HG03196 (cell line): ENCODE data around the gene DNAH3.
"Not testable (repeated sequence)": the region's sequence is repeated elsewhere in the genome, so short reads cannot be mapped to it uniquely, and the experiment has no call there.

Experiments
- ATAC-seq: cut with Tn5 transposase; IDR thresholded peaks from one replicate; pipeline ENCODE4 v1.9.1; 2021; ENCODE audit not compliant: unreplicated experiment

DNAH3 gene

DNA sequence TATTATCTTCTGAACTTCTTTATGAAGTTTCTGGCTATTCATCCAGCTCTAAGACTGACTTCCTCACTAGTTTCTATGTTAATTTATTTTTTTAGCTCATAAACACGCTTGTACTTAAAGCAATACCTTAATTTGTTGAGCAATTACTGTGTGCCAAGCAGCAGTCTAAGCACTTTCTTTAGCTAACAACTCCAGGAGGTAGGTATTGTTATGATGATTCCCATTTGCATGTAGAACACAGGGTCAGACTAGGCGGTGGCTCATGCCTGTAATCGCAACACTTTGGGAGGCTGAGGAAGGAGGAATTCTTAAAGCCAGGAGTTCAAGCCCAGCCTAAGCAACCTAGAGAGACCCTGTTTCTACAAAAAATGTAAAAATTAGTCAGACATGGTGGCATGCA, 19.8 kb downstream of the DNAH3 start:
- ATAC-seq, result no peak

DNA sequence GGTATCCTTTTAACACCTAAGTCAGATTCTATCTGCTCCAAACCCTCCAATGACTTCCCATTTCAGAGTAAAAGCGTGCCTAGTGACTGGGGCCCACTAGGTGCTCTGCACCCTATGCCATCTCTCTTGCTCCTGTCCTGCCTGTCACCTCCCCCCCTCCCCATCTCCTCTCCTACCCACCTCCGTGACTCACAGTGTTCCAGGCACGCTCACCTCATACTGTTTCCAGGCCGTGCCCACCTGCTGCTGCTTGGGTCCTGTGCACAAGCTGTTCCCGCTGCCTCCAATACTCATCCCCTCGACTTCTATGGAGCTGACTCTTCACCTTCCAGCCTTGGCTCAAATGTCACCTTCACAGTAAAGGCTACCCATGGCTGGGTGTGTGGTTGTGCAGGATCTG, 21.7 kb downstream of the DNAH3 start:
- ATAC-seq, result no peak

DNA sequence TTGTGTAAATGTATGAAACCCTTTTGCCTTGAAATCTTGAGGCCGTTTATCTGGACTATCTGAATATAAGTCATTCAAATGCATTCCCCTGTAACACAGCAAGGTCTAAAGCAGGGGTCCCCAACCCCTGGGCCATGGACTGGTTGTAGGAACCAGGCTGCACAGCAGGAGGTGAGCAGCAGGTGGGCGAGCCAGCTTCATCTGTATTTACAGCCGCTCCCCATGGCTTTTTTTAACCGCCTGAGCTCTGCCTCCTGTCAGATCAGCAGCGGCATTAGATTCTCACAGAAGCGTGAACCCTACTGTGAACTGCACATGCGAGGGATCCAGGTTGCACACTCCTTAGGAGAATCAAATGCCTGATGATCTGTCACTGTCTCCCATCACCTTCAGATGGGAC, 24.1 kb downstream of the DNAH3 start:
- ATAC-seq, result no peak

DNA sequence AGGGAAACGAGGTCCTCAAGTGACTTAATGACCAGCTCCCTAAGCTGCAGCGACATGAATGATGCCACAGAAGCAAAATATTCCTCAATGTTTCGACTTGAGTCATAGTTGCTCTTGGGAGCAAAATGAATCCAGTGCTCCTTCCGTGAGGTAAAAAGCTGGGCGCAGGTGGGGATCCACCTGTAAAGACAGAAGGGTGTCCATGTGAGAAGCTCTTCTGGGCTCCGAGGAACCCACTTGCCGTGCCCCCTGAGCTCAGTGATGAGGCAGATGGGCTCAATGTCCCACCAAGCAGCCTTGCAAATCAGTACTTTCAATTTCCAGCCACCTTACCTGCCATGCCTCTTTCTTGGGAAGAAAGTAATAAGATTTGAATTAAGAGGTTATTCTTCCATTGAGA, 25.5 kb downstream of the DNAH3 start:
- ATAC-seq, result no peak

DNA sequence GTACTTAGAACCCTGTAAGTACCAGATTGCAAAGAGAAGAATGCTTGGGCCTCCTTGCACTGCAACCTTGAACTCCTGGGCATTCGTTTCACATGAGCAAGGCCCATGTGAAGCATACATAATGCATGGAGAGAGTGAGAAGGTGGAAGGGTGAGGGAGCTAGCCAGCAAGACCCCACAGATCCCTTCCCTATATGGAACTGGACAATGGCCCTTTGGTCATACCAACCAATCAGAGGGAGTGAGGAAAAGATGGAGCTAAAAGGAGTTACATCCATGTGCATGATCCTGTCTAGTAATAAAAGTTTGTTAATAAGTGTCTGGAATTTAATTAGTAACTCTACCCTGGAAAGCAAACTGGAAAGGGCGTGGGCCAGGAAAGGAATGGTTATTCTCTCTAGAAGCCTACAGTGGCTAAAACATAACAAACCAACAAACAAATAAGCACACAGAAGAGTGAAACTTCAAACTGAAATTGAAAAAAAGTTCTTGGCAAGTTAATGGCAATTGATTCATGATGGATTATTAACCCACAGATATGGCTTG, 29.6 kb downstream of the DNAH3 start:
- no peak for ATAC-seq

DNA sequence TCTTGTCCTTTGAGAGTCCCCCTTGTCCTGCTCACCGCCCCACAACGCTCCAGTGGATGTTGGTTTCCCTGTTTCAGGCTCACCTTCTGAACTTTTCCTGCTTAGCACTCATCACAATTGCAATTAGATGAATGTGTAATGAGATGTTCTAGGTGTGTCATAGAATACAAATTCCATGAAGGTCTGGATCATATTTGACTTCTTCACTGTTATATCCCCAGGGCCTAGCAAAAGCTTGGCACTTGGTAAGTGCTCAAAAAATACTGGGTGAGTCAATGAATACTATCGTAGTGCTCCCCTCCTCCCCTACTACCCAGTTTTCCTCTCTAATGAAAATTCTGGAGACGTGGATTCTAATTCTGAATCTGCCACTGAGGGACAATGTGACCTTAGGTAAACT, 33.1 kb downstream of the DNAH3 start:
- ATAC-seq, result no peak

DNA sequence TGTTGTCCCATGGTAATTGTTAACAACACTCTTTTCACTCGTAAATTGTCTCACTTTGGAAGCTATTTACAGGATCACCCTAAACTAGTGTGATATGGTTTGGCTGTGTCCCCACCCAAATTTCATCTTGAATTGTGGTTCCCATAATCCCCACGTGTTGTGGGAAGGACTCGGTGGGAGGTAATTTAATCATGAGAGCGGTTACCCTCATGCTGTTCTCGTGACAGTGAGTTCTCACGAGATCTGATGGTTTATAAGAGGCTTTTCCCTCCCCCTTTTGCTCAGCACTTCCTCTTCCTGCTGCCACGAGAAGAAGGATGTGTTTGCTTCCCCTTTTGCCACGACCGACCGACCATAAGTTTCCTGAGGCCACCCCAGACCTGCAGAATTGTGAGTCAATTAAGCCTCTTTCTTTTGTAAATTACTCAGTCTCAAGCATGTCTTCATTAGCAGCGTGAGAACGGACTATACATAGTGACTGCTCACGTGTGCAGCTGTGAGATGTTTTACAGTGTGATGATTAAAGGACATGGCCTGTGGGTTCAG, 34.4 kb downstream of the DNAH3 start:
- ATAC-seq, result no peak

DNA sequence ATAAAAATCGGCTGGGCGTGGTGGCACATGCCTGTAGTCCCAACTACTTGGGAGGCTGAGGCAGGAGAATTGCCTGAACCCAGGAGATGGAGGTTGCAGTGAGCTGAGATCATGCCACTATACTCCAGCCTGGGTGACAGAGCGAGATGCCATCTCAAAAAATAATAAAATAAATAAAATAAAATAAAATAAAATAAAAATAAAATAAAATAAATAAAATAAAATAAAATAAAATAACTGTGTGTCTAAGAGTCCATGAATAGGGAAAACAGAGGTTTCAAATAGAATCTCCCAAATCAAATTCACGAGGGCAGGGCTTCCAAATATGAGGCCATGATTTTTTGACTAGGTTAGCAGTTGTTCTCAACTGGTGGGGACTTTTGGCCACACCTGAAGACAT, 35.1 kb downstream of the DNAH3 start:
- ATAC-seq, result not testable (repeated sequence)

DNA sequence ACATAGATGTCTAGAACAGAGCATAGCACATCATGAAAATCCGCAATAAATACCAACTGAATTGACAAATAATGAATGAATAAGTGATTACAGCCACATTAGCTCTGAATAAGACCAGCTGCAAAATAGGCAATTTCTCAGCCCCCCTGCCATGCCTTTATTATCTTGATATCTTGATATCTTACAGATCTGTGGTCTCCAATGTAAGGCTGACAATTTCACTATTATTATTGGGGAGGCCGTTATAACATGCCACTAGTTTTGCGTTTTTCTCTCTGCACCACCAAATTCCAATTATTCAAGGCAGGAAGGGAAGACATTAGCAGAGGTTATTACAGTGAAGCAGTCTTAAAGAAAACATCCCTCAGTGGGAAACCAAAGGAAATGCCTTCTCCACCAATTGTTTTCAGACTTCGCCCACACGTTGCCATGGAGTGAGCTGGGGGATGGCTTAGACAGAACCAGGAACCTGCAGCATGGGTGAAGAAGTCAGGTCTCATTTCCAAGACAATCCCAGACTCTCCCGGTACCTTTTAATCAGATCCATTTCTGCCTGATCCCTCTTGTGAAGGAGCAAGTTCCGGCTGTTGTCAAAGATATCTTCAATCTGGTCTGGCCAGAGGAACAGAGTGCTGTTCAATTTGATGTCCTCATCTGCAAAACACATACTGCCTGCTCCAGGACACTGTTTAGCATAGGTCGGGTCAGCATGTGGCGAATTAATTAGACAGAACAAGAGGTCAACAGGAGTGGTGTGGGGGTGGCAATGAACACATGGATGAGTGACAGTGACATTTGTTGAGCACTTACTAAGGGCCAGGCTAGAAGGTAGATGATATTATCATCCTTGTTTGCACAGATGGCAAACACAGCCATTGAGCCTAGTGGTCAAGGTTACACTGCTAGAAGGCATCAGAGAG, 46.4 kb downstream of the DNAH3 start:
- no peak for ATAC-seq

DNA sequence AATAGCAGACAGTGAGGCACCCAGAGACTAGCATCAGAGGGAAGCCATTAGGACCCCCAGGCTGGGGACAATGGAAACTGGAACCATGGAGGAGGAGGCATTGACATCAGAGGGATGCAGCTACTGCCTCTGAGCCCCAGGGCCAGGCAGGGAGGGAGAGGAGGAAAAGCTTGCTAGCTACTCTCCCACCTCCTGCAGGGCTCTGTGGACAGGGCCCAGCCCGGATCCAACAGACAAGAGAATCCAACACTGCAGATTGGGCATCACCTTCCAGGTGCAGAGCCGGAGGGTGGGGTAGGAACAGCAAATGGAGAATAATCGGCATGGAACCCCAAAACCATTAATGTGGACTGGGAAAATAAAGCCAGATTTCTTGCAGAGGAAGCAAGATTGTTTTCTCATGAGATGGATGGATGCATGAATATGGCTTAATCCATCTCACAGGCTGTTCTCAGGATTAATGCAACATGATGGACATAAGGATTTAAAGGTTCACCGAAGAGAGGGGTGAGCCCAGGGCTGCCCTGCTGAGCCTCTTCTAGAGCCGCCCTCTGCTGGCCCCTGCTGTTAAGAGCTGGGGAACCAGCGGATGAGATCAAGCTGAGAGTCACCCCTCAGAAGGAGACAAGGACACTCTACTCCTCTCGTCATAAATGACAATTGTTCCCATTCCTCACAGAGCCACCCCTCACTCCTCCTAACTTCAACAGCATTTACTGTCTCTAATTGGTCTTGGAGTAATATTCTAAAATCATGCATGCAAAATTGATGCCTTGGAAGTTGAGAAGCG, 48.8 kb downstream of the DNAH3 start:
- no peak for ATAC-seq

DNA sequence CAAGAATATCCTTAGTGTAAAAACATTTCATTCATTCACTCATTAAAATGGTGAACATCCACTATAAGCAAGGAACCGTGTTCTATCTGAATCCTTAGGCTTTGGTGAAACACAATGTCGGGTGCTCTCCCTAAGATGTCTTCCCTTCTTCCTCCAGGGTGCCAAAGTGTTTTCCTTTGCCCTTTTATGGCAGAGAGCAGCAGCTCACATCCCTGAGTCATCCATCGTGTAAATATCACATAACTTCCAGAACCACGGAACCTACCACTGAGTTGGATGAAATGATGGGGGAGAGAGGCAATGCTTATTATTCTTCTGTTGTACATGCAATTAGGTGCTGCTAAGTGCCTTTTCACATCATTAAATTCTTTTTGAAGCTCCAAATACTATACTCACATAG, 50.2 kb downstream of the DNAH3 start:
- no peak for ATAC-seq

DNA sequence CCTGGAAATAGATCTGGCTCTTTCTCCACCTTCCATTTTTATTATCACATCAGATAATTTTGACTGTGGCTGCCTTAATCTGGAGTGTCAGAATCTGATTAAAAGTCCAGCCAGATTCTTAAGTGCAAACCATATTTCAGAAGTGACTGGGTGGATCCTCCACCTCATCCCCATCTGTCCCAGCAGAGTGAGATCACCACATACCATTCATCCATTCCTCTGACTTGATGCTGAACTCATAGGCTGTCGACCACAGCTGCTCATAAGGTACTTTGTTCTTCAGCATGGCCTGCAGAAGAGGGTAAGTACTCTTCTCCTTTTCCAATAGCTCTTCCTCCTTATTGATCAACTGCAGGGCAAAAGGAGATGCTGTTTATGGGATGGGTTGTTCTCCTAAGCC, 53.5 kb downstream of the DNAH3 start:
- no peak for ATAC-seq

DNA sequence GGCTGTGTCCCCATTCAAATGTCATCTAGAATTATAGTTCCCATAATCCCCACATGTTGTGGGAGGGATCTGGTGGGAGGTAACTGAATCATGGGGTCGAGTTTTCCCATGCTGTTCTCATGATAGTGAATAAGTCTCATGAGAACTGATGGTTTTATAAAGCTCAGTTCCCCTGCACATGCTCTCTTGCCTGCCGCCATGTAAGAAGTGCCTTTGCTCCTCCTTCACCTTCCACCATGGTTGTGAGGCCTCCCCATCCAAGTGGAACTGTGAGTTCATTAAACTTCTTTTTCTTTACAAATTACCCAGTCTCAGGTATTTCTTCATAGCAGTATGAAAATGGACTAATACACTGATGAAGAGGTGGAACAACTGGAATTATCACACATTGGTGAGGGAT, 55.9 kb downstream of the DNAH3 start:
- ATAC-seq, result not testable (repeated sequence)

DNA sequence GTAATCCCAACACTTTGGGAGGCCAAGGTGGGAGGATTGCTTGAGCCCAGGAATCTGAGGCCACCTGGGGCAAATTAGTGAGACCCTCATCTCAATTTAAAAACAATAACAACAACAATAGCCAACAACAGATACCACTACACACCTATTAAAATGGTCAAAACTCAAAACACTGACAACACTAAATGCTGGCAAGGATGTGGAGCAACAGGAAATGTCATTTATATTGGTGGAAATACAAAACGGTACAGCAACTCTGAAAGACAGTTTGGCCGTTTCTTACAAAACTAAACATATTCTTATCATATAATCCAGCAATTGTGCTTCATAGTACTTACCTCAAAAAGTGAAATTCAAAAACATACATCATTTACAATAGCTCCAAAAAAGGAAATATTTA, 57.7 kb downstream of the DNAH3 start:
- ATAC-seq, result no peak

DNA sequence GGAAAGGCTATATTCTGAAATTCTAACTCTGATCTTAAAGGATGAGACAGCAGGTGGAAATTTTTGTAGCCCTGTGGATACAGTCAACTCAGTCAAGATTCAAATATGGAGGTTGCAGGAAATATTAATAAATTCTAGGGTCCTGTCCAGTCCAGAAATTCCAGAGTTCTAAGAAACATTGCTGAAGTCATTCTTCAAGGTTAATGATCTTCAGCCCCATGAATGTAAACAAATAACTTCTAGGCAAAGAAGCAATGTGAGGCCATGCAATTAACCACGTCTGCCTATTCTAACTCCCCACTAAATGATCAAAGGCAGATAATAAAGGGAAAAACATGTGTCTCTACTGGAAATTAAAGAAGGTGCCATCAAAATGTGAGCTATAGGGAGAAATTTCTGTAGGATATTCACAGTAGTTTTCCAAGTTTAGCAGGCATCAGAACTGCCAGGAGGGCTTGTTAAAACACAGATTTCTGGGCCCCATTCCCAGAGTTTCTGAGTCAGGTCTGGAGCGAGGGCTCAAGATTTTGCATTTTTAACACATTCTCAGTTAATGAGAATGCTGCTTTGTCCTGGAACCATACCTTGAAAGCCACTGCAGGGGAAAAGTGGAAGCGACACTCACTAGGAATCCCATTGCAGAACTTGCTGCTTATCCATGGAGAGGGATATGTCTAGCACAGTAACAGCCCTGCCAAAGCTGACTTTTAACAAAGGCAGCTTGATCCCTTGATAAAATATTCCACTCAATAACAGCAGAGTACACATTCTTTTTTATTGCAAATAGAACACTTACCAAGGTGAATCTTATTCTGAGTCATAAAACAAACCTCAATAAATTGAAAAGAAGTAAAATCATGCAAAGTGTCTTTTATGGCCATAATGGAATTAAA, 61.8 kb downstream of the DNAH3 start:
- no peak for ATAC-seq

DNA sequence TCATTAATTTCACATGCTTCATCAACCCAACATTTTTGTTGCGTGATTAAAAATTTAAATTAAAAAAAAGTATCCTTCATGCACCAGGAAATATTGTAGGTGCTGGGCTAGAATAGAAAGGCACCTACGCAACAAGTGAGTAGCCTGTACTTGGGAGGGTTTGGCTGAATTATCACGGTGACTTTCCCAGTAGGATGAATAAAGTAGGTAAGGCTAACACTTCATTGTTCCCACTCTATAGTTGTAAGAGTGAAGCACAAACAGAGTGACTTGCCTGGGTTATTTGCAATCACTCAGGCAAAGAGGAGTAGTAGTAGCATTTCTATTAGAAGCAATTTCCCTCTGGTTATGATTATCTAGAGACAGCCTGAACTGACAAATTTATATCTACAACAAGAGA, 62.5 kb downstream of the DNAH3 start:
- no peak for ATAC-seq

DNA sequence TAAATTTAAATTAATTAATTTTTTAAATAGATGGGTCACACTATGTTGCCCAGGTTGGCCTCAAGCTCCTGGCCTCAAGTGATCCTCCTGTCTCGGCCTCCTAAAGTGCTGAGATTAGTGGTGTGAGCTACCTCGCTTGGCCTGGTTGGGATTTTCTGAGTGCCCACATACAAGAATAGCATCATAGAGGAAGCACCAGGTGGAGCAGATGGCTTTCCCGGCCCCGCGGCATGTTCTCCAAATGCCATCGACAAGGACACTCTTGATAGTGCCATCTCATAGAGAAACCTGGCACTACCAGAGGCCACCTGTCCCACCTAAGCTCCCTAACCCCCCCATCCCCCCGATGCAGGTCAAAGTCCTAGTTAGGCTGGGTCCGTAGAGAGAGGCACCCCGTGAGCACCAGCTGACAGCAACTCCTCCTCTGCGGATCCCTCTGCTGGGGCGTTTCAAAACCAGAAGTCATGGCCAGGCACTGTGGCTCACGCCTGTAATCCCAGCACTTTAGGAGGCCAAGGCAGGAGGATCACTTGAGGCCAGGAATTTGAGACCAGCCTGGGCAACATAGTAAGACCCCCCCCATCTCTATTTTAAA, 65.9 kb downstream of the DNAH3 start:
- ATAC-seq, result no peak

DNA sequence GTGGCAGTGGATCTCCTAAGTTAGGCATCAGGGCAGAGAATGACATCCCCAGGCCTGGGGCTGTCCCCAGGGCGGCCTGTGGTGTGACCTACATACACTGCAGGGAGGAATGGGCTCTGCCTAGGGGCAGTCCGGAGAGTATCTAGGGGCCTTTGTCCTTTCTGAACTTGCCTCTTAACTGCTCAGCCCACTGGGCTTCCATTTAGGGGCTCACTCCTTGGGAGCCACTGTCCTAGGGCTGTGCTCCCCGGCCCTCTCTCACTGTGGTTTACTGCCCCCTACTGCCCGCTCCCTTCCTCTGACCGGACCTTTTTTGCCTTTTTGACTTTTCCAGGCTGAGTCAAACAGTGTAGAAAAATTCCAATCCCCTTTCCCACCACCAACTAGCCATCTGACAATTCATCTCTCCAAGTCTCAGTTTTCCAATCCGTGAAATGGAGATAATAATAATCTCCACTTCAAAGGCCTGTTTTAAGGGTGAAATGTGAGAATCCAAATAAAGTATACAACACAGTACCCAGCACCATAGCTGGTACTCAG, 66.8 kb downstream of the DNAH3 start:
- ATAC-seq, result no peak

DNA sequence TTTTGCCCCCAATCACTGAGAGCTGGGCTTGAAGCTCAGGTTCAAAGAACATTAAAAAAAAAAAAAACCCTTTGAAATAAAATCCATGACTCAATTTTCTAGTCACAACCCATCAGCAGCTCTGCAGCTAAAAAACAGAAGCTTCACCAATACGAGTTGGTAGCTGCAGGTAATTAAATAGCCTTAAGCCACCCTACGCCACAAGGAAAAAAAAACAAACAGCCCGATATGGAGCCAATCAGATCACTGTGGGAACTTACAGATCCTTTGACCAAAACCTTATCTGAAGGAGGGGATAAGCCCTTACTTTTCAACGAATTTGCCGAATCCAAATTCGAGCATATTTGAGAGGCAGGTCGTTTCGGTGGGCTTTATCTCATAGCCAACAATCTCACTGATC, 69.3 kb downstream of the DNAH3 start:
- ATAC-seq, result no peak

DNA sequence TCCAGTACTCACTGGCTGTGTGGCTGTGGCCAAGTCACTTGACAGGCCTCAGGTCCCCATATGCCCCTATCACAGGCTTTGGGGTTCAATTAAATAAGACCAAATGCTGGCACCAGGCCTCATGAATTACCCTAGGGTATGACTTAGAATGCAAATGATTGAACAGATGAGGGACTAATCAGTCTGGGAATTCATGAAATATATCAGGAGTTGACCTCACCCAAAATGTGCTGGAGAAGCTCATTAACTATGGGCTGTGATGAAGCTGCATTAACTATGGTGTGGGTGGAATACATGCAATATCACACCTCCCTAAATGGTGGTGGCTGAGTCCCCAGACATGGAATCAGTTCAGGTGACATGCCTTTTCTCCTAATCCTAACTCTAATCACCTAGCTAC, 72.1 kb downstream of the DNAH3 start:
- ATAC-seq, result no peak
